Naive thymus-derived CD8-positive, alpha-beta T cell (primary cell): ENCODE data around the gene PIP5K1B. TPM values are rescaled to one million over a fixed set of nuclear protein-coding genes. Genes with fewer than 3 reads are reported as not detected.
"Not testable (repeated sequence)": the region's sequence is repeated elsewhere in the genome, so short reads cannot be mapped to it uniquely, and the experiment has no call there.

Experiments
- ATAC-seq, 2 donors: fragments of 150-1000 bp; cut with Tn5 transposase in 1 of 2; sonication (Bioruptor Pico), chemical (Tn5 transposase) in 1 of 2; 1 replicate in 1 of 2; 2 replicates in 1 of 2; pipeline ENCODE4 v1.10.0; 2021; ENCODE audit warnings: mild to moderate bottlenecking in 2 of 2, moderate library complexity in 2 of 2
- POLR2A ChIA-PET: fragments of 350-600 bp; sonication (Branson Sonifier 250); formaldehyde crosslinking; loops from one replicate; lab custom pipeline; 2021; ENCODE audit warnings: antibody characterized with exemption; lab: Charles Lee
- DNase-seq, 10 donors: peaks; one replicate each; pipeline versions ENCODE4 v3.0.0 to v3.0.0-alpha.2; 2020 to 2022
- H3K27ac Mint-ChIP-seq, 10 donors: one replicate each; pipeline ENCODE4 v1.8.0; 2020 to 2022; ENCODE audit warnings: mild to moderate bottlenecking in 10 of 10, mixed read lengths in 10 of 10, moderate library complexity in 4 of 10, inconsistent platforms in 1 of 10
- H3K27me3 Mint-ChIP-seq, 5 donors: one replicate each; pipeline ENCODE4 v1.8.0; 2021 to 2022; ENCODE audit warnings: mixed read lengths in 5 of 5
- H3K36me3 Mint-ChIP-seq, 3 donors: one replicate each; pipeline ENCODE4 v1.8.0; 2020 to 2022; ENCODE audit warnings: mixed read lengths in 3 of 3, mild to moderate bottlenecking in 2 of 3, inconsistent platforms in 1 of 3
- H3K4me1 Mint-ChIP-seq, 4 donors: one replicate each; pipeline ENCODE4 v1.8.0; 2021 to 2022; ENCODE audit warnings: mixed read lengths in 4 of 4
- H3K4me3 Mint-ChIP-seq, 10 donors: one replicate each; pipeline ENCODE4 v1.8.0; 2020 to 2022; ENCODE audit warnings: mild to moderate bottlenecking in 10 of 10, mixed read lengths in 10 of 10, moderate library complexity in 6 of 10, inconsistent platforms in 1 of 10
- H3K9me3 Mint-ChIP-seq, 9 donors: one replicate each; pipeline ENCODE4 v1.8.0; 2020 to 2022; ENCODE audit warnings: mixed read lengths in 9 of 9, mild to moderate bottlenecking in 3 of 9, inconsistent platforms in 1 of 9, moderate library complexity in 1 of 9
- polyA plus RNA-seq, 3 donors: library from polyadenylated mRNA; unstranded; fragments of 300-500 nt; fragmentation: Illumina TruSeq; gene quantifications; one replicate each; pipeline ENCODE4 v1.2.3, GENCODE V29; 2021
- total RNA-seq, 8 experiments: library from RNA in 2 of 8; stranded (reverse) in 2 of 8; gene quantifications; one replicate each; pipeline ENCODE4 v1.2.3 and lab custom pipeline; 2021 to 2026

PIP5K1B gene
- total and polyA plus RNA-seq, 5 experiments from 2014 or later, result 0.18 to 1.2 (median 0.47) TPM; not detected in 2

DNA sequence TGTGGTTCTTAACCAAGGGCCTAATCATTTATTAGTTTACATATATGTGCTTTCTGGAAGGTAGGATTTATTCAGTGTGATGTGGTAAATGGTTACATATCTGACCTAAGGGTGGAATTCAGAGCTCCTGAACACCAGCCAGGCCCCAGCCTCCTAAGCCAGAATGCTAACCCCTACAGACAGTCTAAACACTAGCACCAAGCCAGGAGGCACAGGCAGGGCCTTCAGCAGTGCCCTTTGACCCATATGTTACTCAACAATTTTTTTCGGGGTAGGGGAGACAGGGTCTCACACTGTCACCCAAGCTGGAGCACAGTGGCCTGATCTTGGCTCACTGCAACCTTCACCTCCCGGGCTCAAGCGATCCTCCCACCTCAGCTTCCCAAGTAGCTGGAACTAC is 268.6 kb downstream of the PIP5K1B start:
- POLR2A ChIA-PET, result no interaction called here
- DNase-seq (no peak), ATAC-seq (no peak)
- peaks cover 0 to 22% (median 4%) of the 10 kb centered on the region in 4 donors for H3K4me1 Mint-ChIP-seq
- H3K4me3 Mint-ChIP-seq, result no peak overlapping the region
- peaks cover 0 to 4% (median 0%) of the 10 kb centered on the region in 5 donors for H3K27me3 Mint-ChIP-seq
- no peak overlapping the region for H3K27ac Mint-ChIP-seq
- H3K36me3 Mint-ChIP-seq, result peaks cover 0 to 3% (median 0%) of the 10 kb centered on the region in 3 donors
- H3K9me3 Mint-ChIP-seq, result peaks cover 0 to 2% (median 0%) of the 10 kb centered on the region in 9 donors

DNA sequence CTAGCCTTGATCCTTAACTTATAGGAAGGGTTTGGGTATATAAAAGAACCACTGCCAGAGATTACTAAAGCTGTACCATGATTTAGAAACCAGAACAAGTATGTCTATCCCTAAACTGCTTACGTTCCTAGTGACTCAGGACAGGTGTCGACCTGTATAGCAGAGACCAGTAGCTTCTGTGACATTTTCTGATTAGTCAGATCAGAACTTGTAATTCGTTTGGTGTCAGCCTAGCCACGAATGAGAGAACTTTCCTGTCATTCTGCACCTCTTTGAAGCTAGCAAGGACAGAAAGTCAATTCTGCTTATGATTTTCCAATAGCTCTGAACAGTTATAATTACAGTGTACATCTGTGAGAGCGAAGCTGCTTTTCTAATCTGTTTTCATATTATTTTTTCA is 269.4 kb downstream of the PIP5K1B start:
- Mint-ChIP-seq H3K4me1 (peaks cover 3 to 29% (median 5%) of the 10 kb centered on the region in 4 donors), H3K27me3 (peaks cover 0 to 4% (median 0%) of the 10 kb centered on the region in 5 donors), H3K36me3 (peaks cover 0 to 3% (median 0%) of the 10 kb centered on the region in 3 donors), H3K9me3 (peaks cover 0 to 2% (median 0%) of the 10 kb centered on the region in 9 donors), H3K27ac (peak overlapping the region in 1 of 10 donors; percentile 42), H3K4me3 (no peak overlapping the region)
- POLR2A ChIA-PET, result no interaction called here
- ATAC-seq (no peak), DNase-seq (no peak)

DNA sequence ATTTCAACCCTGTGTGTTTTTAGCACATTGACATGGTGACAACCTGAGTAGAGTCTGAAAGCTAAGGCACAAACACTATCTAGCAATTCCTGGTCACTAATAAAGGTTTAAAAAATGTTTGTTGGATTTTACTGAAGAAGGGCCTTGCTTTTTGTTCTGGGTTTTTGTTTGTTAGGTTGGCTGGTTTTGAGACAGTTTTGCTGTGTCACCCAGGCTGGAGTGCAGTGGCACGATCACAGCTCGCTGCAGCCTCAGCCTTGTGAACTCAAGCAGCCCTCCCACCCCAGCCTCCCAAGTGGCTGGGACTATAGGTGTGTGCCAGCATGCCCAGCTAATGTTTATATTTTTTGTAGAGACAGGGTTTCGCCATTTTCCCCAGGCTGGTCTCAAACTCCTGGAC is 269.9 kb downstream of the PIP5K1B start:
- Mint-ChIP-seq H3K9me3 (peaks cover 0 to 2% (median 0%) of the 10 kb centered on the region in 9 donors), H3K4me1 (peaks cover 6 to 34% (median 10%) of the 10 kb centered on the region in 4 donors), H3K27ac (no peak overlapping the region), H3K4me3 (no peak overlapping the region), H3K27me3 (peaks cover 0 to 4% (median 0%) of the 10 kb centered on the region in 5 donors), H3K36me3 (peaks cover 0 to 3% (median 0%) of the 10 kb centered on the region in 3 donors)
- DNase-seq, result no peak
- no peak for ATAC-seq
- POLR2A ChIA-PET, result no interaction called here

DNA sequence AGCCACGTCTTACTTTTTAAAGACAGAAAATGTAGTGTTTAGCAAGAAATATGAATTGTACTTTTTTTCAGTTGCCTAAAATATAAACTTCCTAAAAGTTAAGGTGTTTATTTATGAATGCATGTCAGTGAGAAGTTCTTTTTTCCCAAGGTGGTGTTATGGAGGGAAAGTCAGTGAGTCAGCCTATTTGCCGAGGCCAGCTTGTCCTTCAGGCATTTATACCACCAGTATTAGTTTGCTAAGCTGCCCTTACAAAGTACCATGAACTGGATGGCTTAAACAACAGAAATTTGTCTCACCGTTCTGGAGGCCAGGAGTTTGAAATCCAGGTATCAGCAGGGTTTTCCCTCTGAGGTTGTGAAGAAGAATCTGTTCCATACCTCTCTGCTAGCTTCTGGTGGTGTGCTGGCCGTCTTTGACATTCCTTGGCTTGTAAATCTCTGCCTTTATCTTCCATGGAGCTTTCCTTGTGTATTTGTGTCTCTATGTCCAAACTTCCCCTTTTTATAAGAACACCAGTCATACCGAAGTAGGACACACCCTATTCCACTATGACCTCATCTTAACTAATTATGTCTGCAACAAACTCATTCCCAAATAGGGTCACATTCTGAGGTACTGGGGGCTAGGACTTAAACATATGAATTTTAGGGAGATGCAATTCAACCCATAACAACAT is 270.5 kb downstream of the PIP5K1B start:
- Mint-ChIP-seq H3K27me3 (peaks cover 0 to 4% (median 0%) of the 10 kb centered on the region in 5 donors), H3K27ac (no peak overlapping the region), H3K36me3 (peaks cover 0 to 3% (median 0%) of the 10 kb centered on the region in 3 donors), H3K4me1 (peaks cover 6 to 38% (median 10%) of the 10 kb centered on the region in 4 donors), H3K9me3 (peaks cover 0 to 2% (median 0%) of the 10 kb centered on the region in 9 donors), H3K4me3 (peak overlapping the region in 1 of 10 donors; percentile 9)
- ATAC-seq, result no peak
- POLR2A ChIA-PET, result no interaction called here
- no peak for DNase-seq

DNA sequence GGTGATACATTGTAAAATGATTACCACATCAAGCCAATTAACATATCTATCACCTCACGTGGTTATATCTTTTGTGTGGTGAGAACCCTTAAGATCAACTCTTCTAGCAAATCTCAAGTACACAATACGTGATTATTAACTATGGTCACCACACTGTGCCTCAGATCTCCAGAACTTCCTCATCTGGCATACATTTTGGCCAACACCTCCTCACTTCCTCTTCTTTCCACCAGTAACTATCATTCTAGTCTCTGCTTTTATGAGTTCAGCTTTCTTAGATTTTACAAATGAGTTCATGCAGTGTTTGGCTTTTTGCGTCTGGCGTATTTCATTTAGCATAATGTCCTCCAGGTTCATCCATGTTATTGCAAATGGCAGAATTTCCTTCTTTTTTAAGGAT is 273.0 kb downstream of the PIP5K1B start:
- Mint-ChIP-seq H3K4me3 (no peak overlapping the region), H3K4me1 (peaks cover 6 to 46% (median 10%) of the 10 kb centered on the region in 4 donors), H3K36me3 (peaks cover 0 to 3% (median 0%) of the 10 kb centered on the region in 3 donors), H3K27ac (peak overlapping the region in 1 of 10 donors; percentile 55), H3K27me3 (peaks cover 0 to 4% (median 0%) of the 10 kb centered on the region in 5 donors), H3K9me3 (no peaks in the 10 kb centered on the region)
- DNase-seq (no peak), ATAC-seq (no peak)
- POLR2A ChIA-PET, result no interaction called here

DNA sequence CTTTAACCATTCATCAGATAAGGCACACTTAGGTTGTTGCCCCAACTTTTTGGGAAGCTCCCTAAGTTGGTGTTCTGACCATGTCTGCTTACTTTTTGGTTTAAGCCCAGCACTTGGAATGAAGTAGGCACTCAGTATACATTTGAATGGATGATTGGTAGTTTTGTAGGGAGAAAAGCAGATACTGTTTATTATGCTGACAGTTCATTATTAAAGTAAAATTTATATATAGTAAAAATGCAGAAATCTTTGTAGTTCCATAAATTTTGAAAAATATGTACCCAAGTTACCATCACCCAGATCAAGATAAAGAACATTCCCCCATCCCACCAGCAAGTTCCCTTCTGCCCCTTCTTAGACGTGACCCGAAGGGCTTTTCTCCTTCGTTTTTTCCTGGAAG is 273.5 kb downstream of the PIP5K1B start:
- Mint-ChIP-seq H3K4me3 (no peak overlapping the region), H3K9me3 (no peaks in the 10 kb centered on the region), H3K27me3 (peaks cover 0 to 4% (median 0%) of the 10 kb centered on the region in 5 donors), H3K27ac (peak overlapping the region in 1 of 10 donors; percentile 55), H3K36me3 (peaks cover 0 to 3% (median 0%) of the 10 kb centered on the region in 3 donors), H3K4me1 (peaks cover 6 to 46% (median 10%) of the 10 kb centered on the region in 4 donors)
- ATAC-seq, result no peak
- DNase-seq, result no peak
- POLR2A ChIA-PET, result no interaction called here

DNA sequence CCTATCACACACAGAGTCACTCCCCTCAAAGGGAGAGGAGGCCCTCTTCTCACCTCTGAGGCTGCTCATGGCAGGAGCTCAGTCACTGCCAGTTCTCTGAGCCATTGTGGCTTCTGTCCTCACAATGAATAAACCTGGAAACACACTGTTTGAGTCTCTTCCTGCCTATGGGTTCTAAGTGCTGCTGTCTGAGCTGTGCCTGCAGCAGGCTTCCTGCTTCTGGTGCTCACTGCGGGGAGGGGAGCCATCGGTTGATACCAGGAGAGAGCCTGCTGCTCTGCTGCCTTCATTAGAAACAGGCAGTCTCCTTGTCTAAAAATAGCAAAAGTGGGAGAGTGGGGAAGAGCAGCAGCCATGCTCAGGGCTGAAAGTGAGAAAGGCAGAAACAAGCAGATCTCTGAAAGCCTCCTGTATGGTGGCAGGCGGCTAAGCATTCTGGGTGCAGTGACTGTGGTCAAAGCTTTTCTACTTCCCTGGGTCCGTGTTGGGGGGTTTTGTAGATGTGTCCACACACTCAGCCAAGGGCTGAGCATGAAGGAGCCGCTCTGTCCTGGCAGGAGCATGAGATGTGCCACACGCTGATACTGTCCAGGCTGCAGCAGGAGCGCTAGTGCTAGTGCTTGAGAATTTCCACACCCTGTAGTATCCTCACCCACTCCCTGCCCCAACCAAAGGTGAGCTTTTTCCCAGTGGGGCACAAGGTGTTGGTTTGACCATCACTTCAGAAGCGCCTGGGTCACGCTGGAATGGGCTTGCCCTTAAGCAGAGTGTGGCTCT is 274.7 kb downstream of the PIP5K1B start:
- Mint-ChIP-seq H3K27me3 (peaks cover 0 to 4% (median 0%) of the 10 kb centered on the region in 5 donors), H3K4me1 (peaks cover 4 to 38% (median 8%) of the 10 kb centered on the region in 4 donors), H3K9me3 (no peaks in the 10 kb centered on the region), H3K4me3 (peak overlapping the region in 6 of 10 donors; percentile 1 to 28 (median 16)), H3K36me3 (peaks cover 0 to 3% (median 0%) of the 10 kb centered on the region in 3 donors), H3K27ac (peak overlapping the region in 8 of 10 donors; percentile 4 to 85 (median 65))
- ATAC-seq (peak; percentile 57 to 76), DNase-seq (no peak)
- POLR2A ChIA-PET, result interaction anchor here (1.0 kb wide), 1 partner anchor 48 kb away, joined by 3 read pairs; no protein-coding TSS in a partner anchor

DNA sequence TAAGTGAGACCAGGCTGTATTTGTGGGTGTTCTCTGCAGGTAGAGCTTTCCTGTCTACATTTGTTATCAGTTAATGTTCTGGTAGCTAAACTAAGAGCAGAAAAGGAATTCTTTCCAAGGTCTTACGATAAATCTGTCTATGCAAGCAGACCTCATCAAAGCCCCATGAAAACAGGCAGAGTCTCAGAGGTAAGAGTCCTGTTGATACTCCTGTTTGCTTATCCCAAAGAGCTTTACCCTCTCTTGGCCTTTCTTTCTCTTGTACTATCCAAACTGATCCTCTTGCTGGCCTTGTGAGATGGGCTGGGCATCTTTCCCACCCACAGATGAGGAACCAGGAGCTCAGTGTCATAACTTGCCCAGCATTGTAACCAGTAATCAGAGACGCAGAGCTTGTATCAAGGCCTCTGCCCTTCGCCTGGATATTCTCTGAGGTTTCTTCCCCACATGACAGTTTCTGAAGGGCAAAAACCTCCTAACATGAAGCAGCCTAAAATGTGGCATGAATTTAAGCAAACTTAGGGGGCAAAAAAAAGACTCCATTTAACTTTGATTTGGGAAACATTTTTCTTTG is 275.4 kb downstream of the PIP5K1B start:
- peaks cover 0 to 3% (median 0%) of the 10 kb centered on the region in 3 donors for H3K36me3 Mint-ChIP-seq
- ATAC-seq (no peak), DNase-seq (no peak)
- no peak overlapping the region for H3K4me3 Mint-ChIP-seq
- H3K27me3 Mint-ChIP-seq, result peaks cover 0 to 4% (median 0%) of the 10 kb centered on the region in 5 donors
- no peaks in the 10 kb centered on the region for H3K9me3 Mint-ChIP-seq
- peaks cover 4 to 35% (median 8%) of the 10 kb centered on the region in 4 donors for H3K4me1 Mint-ChIP-seq
- POLR2A ChIA-PET, result no interaction called here
- H3K27ac Mint-ChIP-seq, result peak overlapping the region in 1 of 10 donors; percentile 44

DNA sequence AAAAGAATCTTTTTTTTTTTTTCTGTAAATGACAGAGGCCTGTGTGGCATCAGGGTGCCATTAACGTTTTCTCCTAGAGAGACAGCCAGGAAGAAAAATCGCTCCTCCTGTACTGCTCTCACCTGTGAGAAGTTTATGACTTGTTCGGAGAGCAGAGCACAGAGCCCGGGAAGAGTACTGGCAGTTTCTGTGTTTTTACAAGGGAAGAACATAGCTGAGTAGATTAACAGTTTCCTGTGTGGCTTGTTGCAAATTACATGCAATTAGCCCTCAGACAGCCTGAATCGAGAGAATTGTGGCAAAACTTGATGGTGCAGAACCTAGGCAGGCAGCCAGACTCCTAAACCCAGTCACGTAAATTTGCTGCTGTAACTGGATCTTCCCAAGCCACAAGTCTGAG is 276.7 kb downstream of the PIP5K1B start:
- POLR2A ChIA-PET, result no interaction called here
- H3K4me1 Mint-ChIP-seq, result peaks cover 4 to 31% (median 8%) of the 10 kb centered on the region in 4 donors
- H3K36me3 Mint-ChIP-seq, result no peaks in the 10 kb centered on the region

DNA sequence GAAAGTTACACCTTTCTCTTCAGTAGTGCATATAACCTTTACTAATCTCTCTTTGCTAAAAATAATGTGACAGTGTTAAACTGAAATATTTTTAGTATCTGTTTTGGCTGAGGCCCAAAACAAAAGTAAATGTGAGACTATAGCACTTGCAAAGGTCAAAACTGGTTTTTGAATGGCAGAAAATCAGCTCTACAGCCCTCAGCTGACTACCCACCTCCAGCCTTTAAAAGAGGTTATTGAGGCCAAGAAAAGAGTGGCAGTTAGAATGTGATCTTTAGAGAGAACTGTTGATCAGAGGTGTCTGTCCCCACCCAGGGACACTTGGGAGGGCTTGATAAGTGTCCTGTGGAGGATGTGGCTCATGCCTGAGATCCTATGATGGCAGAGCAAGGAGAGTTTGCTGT is 278.0 kb downstream of the PIP5K1B start:
- no peaks in the 10 kb centered on the region for H3K36me3 Mint-ChIP-seq
- ATAC-seq, result no peak
- H3K27ac Mint-ChIP-seq, result no peak overlapping the region
- H3K4me3 Mint-ChIP-seq, result no peak overlapping the region
- no peak for DNase-seq
- H3K4me1 Mint-ChIP-seq, result peaks cover 4 to 30% (median 8%) of the 10 kb centered on the region in 4 donors
- no peaks in the 10 kb centered on the region for H3K9me3 Mint-ChIP-seq
- peaks cover 0 to 5% (median 0%) of the 10 kb centered on the region in 5 donors for H3K27me3 Mint-ChIP-seq
- POLR2A ChIA-PET, result no interaction called here

More for the DNA sequence above, 276.7 kb downstream of the PIP5K1B start:
- Mint-ChIP-seq H3K27ac (no peak overlapping the region), H3K4me3 (no peak overlapping the region), H3K9me3 (no peaks in the 10 kb centered on the region), H3K27me3 (peaks cover 0 to 6% (median 0%) of the 10 kb centered on the region in 5 donors)
- no peak for ATAC-seq
- no peak for DNase-seq

DNA sequence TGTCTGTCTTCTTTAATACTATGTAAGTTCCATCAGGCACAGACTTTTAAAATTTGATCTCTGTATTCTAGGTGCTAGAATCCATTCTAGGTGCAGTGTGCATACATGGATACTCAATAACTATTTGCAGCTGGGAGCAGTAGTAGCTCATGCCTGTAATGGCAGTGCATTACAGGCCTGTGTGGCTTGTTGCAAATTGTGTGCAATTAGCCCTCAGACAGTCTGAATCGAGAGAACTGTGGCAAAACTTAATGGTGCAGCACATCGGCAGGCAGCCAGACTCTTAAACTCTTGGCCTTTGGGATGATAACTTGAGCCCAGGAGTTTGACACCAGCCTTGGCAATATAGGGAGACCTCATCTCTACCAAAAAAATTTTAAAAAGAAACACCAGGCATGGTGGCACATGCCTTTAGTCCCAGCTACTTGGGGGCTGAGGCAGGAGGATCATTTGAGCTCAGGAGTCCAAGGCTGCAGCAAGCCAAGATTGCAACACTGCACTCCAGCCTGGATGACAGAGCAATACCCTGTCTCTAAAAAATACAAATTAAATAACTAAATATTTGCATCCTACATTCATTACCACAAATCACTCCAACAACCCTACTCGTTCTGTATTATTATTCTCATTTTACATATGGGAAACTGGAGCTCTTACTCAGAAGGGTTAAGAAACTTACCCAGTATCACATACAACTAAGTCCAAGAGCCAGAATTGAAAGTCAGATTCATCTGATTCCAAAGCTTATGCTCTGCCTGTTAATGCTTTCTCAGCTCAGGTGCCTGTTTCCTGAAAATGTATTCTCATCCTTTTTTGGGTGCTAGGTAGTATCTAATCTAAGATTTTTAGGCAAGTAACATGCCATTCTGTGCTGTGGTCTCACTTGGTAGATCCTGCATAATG is 278.7 kb downstream of the PIP5K1B start:
- Mint-ChIP-seq H3K4me3 (no peak overlapping the region), H3K4me1 (peaks cover 4 to 23% (median 8%) of the 10 kb centered on the region in 4 donors), H3K9me3 (no peaks in the 10 kb centered on the region), H3K27ac (no peak overlapping the region), H3K36me3 (no peaks in the 10 kb centered on the region), H3K27me3 (peaks cover 0 to 3% (median 0%) of the 10 kb centered on the region in 5 donors)
- POLR2A ChIA-PET, result no interaction called here
- no peak for ATAC-seq
- no peak for DNase-seq

DNA sequence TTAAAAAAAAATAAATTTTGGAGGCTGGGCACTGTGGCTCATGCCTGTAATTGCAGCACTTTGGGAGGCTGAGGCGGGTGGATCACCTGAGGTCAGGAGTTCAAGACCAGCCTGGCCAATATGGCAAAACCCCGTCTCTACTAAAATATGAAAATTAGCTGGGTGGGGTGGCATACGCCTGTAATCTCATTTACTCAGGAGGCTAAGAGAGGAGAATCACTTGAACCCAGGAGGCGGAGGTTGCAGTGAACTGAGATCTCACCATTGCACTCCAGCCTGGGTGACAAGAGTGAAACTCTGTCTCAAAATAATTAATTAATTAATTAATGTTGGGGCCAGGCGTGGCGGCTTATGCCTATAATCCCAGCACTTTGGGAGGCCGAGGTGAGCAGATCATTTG is 281.9 kb downstream of the PIP5K1B start:
- H3K36me3 Mint-ChIP-seq, POLR2A ChIA-PET: not testable (repeated sequence)

More for the DNA sequence above, 281.9 kb downstream of the PIP5K1B start:
- H3K4me1 Mint-ChIP-seq, DNase-seq, H3K9me3 Mint-ChIP-seq, H3K27me3 Mint-ChIP-seq, H3K27ac Mint-ChIP-seq, H3K4me3 Mint-ChIP-seq, ATAC-seq: not testable (repeated sequence)
